Astrocyte of the cerebellum (primary cell): ENCODE measurements around the gene LAMTOR5.

ENCODE experiments used
- DNase-seq: peaks from one replicate; pipeline ENCODE4 v3.0.0-alpha.2; 2011; ENCODE audit warnings: low read depth
- H3K4me3 ChIP-seq: 2 replicates; pipeline ENCODE4 v1.5.1; 2011; ENCODE audit warnings: mild to moderate bottlenecking, low read depth, low read length, moderate library complexity
- in situ Hi-C: cut with HindIII; loops from 2 replicates; pipeline ENCODE4 v1.10.0; 2017; ENCODE audit warnings: low sequenced_read_pairs
- TF ChIP-seq, protein P1 (sequence below): IDR thresholded peaks from 2 replicates; pipeline ENCODE4 v1.5.1; 2012; ENCODE audit warnings: low read length, low read depth, moderate library complexity, mild to moderate bottlenecking; ENCODE audit errors: missing control alignments

The LAMTOR5 gene

DNA sequence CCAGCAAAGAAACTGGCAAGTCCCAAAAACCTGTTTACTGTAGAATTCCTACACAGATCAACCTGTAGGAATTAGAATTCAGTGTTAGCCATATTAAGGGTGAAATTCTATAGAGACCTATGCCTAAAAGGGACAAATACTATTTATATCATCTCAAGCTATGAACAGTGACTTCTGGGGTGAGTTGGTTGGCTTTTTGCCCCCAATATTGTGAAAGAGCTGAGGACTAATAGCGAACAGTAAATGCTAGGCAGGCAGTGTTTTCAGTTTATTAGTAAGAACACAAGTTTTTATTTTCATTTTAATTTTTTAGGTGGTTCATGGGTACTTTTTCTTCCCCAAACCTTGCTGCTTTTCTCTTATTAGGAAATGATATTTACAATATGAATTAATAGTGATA, 32.0 kb downstream of the LAMTOR5 start:
- DNase-seq, result no peak
- in situ Hi-C loops, result no loop called here
- TF ChIP-seq, protein P1, sequence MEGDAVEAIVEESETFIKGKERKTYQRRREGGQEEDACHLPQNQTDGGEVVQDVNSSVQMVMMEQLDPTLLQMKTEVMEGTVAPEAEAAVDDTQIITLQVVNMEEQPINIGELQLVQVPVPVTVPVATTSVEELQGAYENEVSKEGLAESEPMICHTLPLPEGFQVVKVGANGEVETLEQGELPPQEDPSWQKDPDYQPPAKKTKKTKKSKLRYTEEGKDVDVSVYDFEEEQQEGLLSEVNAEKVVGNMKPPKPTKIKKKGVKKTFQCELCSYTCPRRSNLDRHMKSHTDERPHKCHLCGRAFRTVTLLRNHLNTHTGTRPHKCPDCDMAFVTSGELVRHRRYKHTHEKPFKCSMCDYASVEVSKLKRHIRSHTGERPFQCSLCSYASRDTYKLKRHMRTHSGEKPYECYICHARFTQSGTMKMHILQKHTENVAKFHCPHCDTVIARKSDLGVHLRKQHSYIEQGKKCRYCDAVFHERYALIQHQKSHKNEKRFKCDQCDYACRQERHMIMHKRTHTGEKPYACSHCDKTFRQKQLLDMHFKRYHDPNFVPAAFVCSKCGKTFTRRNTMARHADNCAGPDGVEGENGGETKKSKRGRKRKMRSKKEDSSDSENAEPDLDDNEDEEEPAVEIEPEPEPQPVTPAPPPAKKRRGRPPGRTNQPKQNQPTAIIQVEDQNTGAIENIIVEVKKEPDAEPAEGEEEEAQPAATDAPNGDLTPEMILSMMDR, result no peak
- H3K4me3 ChIP-seq, result no peak overlapping the region

- in situ Hi-C loops, result no loop called here
- DNase-seq, result no peak
- H3K4me3 ChIP-seq, result no peak overlapping the region
- TF ChIP-seq, protein P1, result no peak
Measured at GRCh38 chr1:110370827-110371226, 36.7 kb downstream of the LAMTOR5 start.

DNA sequence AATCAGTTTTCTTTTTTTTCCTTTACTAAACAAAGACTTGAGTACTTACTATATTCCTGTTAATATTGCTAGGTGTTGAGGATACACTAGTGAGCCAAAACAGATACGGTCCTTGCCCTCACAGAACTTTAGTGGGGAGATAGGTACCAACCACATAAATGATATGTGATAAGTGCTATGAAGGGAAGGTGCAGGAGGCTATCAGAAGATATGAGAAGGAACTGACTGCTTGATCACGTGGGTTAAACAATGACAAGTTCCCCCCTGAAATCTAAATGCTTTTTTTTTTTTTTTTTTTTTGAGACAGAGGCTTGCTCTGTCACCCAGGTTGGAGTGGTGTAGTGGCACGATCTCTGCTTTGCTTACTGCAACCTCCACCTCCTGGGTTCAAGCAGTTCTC, 43.3 kb downstream of the LAMTOR5 start:
- TF ChIP-seq, protein P1, result no peak
- in situ Hi-C loops, result no loop called here
- no peak for DNase-seq
- no peak overlapping the region for H3K4me3 ChIP-seq

DNA sequence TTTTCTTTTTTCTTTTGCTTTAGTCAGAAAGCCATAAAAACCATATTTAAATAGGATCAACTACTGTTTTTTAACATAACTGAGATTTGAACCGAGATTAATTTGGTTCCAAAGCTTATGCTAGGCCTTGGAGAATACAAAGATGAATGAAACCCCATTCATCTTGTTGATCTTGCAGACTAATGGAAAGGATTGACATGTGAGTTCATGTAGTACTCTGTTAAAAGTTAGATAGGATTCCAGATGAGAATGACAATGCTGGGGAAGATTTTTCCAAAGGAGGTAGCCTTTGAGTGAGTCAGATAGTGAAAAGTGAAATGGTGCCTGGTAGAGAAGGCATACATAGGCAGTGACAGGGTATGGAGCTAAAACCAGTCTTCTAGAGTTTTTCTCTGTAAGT, 45.6 kb downstream of the LAMTOR5 start:
- in situ Hi-C loops, result no loop called here
- TF ChIP-seq, protein P1, result no peak
- H3K4me3 ChIP-seq, result no peak overlapping the region
- DNase-seq, result no peak

GRCh38 chr1:110360431-110360830, 47.1 kb downstream of the LAMTOR5 start:
- in situ Hi-C loops, result no loop called here
- TF ChIP-seq, protein P1, result no peak
- DNase-seq, result no peak
- H3K4me3 ChIP-seq, result no peak overlapping the region

DNA sequence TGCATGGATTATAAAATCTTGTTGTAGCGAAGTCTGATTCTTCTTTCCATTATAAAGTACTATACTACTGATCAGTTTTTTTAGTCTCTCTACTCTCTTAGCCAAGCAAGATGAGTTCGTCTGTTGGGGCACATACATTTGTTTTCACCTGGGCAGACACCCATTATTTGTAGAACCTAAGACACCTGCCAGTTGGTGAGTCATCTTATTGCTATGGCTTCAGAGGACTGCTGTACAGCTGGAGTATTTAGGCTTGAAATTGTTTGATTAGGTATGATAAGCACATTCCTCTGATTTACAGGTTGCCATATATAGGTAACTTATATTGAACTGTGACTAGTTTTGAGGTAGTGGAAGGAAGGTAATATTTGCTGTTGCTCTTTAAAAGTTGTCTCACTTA, 51.1 kb downstream of the LAMTOR5 start:
- H3K4me3 ChIP-seq, result no peak overlapping the region
- TF ChIP-seq, protein P1, result no peak
- DNase-seq, result no peak
- in situ Hi-C loops, result no loop called here

DNA sequence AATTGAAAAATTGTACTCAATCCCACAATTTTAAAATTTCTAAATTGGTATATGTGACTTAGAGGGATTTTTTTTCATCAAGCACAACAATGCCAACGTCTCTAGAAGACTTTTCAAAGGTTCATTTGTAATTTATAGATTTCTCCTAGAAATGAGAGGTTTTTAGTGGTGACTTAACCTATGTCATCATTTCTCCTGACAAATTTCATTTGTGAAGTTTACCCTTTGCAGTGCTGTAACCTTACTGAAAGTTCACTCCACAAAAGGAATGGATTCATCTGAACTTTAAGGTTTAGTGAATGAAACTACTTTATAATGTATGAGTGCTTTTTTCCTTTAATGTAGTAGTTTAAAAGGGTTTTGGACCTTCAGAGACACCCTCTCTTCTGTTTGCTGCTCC, 52.2 kb downstream of the LAMTOR5 start:
- in situ Hi-C loops, result no loop called here
- TF ChIP-seq, protein P1, result no peak
- no peak overlapping the region for H3K4me3 ChIP-seq
- no peak for DNase-seq
